OCI-LY7 (cell line): ENCODE measurements around the gene SERHL2.
"Not testable (repeated sequence)": the region's sequence is repeated elsewhere in the genome, so short reads cannot be mapped to it uniquely, and the experiment has no call there.

ENCODE experiments used
- CTCF ChIP-seq: fragments of 200-600 bp; sonication (generic); conservative IDR thresholded peaks from 2 replicates; pipeline ENCODE4 v1.5.1; 2014; ENCODE audit warnings: mild to moderate bottlenecking, antibody characterized with exemption, low read length, moderate library complexity, mixed read lengths
- EZH2phosphoT487 ChIP-seq: fragments of 200-600 bp; sonication (generic); IDR thresholded peaks from 2 replicates; pipeline ENCODE4 v1.6.1; 2018; ENCODE audit warnings: low read depth, borderline replicate concordance, mild to moderate bottlenecking, mixed run types, antibody characterized with exemption, low read length, moderate library complexity, mixed read lengths

GRCh38 chr22:42581194-42581761 is 27.5 kb downstream of the SERHL2 start:
- not testable (repeated sequence) for TF ChIP-seq CTCF, EZH2phosphoT487
